Activated CD4-positive, alpha-beta T cell treated with anti-CD3 and anti-CD28 coated beads, Interleukin-2, Interleukin-6, amounts not matched to agents 100 ng/mL and 50 ng/mL, durations not matched to agents 16 hours and 8 hours (primary cell): ENCODE measurements around the gene TRIO.
"Not testable (repeated sequence)": the region's sequence is repeated elsewhere in the genome, so short reads cannot be mapped to it uniquely, and the experiment has no call there.

Source experiments
- DNase-seq: peaks from one replicate; pipeline ENCODE4 v3.0.0-alpha.2; 2020

TRIO gene

DNA sequence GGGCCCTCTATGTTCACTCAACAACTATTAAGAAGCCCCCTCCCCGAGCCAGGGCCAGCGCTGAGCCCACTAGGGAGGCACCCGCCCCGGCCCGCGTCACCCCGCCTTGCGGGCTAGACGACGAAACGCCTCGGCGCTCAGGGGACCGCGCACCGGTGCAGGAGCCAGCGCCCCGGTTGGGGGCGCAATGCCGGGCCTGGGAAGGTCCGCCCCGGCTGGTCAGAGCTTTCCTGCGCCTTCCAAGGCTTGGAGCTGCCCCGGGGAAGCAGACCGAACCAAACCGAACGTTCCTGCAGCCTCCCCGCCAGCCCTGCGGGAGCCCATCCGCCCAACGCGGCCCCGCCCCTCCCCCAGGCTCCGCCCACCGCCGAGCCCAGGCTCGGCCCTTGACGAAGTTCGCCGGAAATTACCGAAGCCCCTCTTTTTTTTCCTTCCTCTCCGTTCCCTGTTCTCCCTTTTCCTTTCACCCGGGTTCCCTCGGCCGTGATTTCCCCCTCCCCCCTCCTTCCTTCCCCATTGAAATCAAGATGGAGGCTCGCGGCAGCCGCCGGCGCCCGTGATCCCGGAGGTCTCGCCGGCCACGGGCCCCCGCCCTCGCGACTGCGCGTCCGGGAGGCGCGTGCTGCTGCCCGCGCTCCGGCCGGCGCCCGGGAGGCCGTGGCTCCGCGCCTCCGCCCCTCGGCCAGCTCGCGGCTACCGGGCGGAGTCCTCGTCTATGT lies at the start of gene TRIO:
Gene TRIO, plus strand, starts transcription at position 516 of the 719 bp plus-strand sequence. CDS start 384 bp downstream, outside the sequence.
- DNase-seq, result peak; percentile 85

DNA sequence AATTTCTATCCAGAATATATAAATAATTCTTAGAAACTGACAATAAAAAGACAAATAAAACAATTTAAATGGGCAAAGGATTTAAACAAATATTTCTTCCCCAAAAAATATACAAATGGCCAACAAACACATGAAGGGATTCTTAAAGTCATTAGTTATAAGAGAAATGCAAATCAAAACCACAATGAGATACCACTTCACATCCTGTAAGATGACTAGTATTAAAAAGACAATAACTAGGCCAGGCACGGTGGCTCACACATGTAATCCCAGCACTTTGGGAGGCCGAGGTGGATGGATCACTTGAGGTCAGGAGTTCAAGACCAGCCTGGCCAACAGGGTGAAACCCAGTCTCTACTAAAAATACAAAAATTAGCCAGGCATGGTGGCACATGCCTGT lies 45.8 kb upstream of the TRIO start:
- not testable (repeated sequence) for DNase-seq

DNA sequence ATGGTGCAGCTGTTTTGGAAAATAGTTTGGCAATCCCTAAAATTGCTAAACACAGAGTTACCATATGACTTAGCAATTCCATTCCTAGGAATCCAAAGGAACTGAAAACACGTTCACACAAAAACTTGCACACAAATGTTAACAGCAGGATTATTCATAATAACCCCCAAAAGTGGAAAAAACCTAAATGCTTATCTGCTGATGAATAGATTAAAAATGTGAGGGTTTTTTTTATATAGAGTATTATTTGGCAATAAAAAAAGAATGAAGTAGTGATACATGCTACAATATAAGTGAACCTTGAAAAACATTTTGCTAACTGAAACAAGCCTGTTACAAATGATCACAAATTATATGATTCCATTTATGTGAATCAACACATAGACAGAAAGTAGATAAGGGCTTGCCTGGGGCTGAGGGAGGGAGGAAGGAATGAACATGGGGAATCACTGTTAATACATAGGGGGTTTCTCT lies 45.1 kb upstream of the TRIO start:
- DNase-seq, result no peak

DNA sequence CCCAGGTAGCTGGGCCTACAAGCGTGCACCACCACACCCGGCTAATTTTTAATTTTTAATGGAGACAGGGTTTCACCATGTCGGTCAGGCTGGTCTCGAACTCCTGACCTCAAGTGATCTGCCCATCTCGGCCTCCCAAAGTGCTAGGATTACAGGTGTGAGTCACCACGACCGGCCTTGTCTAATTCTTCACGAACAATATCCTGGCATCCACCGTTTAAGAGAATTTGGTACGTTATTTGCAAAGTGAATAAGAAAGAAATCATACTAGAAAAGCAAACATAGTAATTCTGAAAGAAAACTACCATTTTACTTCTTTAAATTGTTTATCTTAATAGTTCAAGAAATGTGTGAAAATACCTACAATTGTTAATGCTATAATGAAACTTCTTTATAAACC lies 42.9 kb upstream of the TRIO start:
- no peak for DNase-seq

DNA sequence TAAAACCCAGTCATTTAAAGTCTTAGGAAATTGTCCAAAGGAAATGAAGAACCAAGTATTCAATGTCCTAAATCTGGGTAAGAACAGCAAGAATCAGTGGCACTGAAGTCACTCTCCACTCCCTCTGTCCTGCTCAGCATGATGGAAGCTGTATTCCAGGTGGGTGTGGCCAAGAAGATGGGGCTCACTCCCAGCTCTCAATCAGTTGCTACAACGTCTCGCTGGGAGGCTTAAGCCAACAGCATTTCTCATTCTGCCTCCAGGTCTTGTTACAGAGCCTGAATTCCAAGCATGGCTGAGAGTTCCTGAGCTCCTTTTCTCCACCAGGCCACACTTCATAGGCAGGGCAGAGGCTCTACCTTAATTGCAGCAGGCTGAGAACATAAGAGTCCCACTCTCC lies 41.2 kb upstream of the TRIO start:
- no peak for DNase-seq

DNA sequence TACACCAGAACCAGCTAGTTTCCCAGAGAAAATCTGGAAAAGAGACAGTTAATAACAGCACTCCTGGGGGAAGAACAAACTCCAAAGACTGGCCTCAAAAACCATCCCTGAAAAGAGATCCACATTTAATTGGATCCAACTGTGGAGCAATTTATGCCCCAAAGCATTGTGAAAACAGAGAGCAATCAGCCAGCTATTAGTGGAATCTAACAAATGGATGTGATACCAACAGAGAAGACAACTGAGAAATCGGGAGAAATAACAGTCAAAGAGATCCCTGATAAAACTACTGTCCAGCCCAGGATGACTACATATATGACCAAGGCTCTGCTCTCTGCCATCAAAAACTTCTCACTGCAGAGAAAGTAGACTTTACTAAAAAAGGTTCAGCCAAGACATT lies 40.5 kb upstream of the TRIO start:
- DNase-seq, result no peak

DNA sequence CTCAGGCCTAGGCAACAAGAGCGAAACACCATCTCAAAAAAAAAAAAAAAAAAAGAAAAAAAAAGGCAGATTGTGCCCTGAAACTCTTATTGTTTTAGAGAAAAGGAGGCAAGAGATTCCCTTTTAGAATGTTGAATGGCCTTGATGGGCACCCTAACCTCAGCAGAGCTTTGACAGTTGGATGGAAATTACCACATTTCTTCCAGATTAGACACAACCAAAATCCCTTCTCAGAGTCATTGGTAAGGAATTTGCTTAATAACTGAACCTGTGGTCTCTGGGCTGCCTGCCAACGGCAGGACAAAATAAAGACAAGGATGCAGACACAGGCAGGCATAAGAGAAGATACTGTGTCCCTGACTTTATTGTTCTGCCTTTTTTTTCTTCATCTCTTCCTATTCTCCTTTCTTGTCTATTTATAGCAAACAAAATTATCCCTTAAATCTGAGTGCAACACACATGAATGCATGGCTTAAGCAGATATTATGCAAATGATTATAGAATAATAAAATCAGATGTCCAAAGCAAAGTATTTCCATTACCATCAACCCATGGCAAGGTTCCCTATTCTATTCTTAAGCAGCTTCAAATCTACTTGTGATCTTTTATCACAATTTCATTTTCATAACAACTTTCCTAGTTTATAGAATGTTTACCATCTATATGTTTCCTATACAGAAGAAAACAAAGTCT lies 37.3 kb upstream of the TRIO start:
- DNase-seq, result no peak

DNA sequence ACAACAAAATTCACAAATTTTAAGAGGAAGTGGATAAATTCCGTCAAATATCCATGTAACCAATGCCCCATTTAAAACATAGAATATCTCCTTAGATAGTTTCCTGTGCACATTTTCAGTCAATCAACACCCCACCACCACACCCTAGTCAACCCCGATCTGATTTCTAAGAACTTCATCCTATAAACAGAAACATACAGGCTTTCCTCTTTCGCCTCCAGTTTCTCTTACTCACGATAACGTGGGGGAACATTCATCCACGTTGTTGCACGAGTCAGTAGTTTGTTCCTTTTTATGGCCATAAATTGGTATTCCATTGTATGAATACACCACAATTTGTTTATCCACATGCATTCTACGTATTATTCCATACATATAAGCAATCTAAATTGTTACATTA lies 35.6 kb upstream of the TRIO start:
- peak; percentile 7 for DNase-seq

DNA sequence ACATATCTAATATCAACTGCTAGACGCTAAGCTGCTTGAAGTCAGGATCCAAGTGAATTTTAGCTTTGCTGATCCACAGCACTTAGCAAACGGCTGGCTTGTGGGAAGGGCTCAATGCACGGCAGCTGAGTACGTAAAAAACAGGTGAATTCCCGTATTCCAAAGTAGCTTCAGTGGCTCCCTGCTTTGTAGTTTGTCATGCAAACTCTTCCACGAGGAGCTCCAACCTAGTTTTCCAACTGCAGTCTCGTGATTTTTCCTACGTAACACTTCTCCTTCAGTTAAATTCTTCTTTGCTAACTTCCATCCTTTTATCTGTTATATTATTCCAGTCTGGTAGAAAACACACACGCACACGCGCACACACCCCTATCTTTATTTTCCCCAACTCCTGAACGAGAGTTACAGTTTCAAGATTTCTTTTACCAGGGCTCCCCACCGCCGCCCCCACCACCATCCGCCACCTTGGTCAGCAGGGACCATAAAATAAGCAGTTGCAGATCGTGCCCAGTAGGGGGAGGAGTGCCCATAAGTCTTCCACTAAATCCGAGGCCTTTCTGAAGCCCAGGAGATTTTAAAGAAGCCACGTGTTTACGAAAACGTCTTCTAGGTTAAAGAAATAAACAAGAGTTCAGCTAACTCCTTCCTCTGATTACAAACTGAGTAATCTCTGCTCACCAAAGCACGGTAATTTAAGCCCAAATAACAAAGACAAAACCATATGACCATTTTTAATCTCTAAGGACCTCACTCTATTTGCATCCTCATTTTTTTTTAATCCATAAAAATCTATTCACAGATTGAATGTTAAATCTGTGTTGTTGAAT lies 34.8 kb upstream of the TRIO start:
- peak; percentile 50 for DNase-seq

DNA sequence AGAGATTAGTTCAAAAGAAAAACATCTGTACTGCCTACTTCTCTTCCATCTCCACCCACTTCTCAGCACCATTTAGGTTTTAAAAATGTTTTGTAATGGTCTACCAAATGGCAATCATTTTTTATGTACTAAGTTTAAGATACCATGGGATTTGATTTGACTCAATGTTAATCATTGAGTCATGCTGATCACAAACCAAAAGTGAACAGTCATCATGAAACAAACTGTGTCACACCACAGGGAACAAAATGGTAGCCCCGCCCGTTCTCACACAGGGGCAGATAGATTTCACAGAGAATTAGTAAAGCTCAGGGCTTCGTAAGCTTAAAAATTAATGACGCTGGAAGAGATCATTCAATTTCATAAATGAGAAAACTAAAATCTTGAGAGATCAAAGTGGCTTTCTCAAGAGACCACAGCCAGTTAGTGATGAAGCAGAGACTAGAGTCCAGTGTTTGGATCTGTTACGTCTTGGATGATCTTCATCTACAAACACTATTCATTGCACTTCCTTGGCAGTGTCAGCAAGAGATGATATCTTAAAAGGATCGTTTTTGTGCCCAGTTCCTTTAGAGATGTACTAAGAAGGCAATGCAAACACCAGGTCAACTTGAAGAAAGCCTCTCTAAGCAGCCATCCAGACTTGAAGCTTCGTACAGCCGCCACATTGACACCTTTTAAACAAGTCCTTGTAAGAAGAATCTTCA lies 33.9 kb upstream of the TRIO start:
- peak; percentile 82 for DNase-seq

DNA sequence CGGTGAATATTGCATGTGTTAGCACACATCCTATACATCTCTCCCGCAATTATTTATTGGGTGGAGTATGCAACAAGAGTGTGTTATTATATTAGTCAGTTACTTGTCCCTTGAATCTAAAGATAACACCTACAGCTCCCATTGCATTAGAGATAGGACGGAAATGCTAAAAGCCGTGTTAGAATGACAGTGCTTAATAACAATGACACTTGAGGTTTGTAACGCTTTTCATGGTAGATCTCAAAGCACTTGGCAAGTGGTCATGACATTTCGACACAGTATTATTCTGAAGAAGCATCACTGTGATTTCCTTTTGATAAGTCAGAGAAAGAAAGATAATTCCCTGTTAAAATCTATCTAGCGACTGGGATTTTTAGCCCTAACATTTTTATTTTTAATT lies 33.4 kb upstream of the TRIO start:
- DNase-seq, result no peak

DNA sequence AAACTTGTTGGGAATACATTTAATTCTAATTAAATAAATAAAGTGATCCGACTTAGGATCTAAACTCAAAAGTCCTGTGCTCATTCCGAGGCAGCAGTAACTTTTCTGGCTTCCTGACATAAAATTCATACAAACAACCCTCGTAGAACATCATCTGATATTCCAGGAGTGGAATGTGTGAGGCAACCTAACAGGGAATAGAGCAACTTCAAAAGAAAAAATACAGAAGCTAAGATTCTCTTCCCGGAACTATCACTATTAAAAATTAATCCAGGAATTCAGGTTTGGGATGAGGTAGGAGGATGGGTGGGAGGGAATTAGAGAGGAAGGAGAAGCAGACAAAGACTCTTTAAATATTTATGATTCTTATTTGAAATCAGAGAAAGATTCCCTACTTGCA lies 32.9 kb upstream of the TRIO start:
- no peak for DNase-seq

DNA sequence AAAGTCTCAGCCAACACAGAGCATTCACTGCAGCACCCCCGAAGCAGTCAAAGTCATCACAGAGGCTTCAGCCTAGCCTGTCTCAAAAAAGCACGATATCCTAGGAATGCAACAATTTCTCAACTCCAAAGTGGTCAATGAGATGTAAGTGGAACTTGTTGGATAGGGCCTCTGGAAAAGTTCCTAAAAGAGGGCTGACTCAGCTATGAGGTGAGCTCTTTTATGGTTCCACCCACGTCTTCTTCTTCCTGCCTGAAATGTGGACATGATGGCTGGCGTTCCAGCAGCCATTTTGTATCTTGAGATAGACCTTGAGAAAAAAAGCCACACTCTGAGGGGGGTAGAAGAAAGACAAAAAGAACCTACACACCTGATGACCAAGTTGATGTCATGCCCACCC lies 32.5 kb upstream of the TRIO start:
- no peak for DNase-seq

DNA sequence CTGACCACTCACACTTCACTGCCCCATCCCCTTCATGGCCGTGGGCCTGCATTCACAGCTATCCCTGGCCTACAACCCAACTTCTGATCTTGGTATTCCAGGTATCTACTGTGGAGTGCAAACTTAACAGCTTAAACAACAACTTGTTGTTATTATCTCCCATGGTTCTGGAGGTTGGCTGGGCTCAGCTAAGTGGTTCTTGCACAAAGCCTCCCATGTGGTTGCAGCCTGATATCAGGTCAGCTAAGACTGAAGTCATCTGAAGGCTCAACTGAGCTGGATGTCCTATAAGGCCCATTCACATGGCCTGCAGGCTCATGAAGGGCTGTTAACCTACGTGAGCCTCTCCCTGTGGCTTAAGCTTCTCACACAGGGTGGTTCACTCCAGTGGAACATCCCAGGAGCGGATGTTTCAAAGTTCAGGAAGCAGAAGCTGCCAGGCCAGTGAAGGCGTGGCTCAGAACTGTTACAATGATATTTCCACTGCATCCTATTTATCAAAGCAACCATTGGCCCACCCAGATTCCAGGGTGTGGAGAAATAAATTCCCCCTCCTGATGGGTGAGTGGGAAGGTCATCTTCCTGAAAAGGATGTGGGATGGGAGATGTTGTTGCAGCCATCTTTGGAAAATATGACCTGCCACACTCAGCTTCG lies 30.0 kb upstream of the TRIO start:
- no peak for DNase-seq

DNA sequence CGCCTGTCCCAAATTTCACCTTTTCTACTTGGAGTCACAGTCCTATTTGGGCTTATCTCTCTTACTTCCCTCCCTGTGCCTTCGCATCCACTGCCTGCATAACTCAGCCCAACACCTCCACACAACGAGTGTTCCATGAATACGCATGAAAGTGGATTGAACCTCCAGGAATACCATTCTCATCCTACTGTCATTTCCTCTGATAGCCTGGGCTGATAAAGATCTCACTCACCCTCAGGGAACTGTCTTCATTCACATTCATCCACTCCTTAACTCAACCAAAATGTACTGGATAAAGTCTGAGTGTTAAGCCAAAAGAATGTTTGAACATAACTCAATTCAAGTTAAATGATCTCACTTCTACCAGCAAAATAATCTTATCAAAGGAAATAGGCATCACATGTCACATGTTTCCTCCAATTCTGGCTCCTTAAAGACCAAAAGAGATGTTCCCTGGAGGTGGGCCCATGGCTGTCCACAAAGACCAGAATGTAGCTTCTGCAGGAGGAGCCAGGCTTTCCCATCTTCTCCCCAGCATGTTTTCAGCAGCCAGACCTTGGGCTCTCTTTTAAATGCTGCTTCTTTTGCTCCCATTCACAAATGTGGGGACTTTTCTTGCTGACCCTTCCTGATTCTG lies 28.4 kb upstream of the TRIO start:
- no peak for DNase-seq

DNA sequence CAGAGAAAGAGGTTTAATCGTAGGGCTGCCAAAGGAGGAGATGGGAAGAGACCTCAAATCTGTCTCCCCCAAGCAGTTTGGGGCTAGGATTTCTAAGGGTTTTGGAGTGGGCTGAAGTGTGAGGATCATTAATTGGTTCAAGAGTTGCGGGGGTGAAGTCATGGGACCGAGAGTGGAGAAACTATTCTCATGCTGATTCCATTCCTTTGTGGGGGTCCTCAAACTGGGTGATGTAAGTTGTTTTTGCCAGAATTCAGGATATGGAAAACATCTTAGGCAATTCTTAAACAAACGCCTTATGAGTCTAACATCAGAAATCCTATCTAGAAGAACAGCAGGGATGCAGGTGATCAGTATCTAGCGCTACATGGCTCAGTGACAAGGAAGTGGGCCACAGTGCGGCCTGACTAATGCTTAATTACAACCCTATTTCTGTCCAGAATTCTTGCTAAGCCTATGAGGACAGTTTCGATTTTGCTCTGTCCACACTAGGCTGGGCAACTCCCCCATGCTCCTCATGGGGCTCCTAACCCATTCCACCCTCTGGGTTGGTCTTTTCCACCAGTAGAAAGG lies 27.7 kb upstream of the TRIO start:
- no peak for DNase-seq

DNA sequence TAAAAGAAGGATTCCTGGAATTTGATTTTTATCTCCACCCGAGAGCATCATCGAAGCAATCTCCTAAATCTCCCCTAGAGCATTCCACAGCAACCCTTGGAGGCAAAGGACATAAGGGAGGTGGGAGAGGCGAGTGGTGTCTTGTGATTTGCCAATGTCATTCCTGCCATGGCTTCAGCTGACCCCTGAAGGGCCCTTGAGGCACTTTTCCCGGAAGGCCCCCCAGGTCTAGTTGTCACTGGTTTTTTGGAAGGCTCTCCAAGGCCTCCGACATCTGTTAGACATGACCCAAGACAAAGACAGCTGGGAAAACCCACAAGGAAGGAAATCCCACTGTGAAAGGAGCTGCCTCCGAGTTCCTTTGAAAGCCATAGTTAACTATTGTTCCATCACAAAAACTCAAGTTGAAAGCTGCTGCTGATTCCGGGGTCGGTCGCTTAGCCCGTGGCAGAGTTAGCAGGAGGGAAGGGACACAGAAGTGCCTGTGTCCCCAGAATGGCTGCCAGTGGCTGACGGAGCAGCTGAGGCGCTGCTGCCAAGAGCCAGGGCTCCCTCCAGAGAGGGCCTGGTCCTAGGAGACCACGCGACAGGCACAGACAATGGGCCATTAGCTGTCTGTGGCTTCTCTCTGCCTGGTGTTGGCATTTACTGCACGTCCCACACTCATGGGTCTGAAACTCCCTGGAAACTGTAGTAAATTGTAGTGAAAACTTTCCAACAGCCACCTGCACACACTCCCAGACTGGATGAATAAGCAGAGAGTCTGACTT lies 24.4 kb upstream of the TRIO start:
- DNase-seq, result no peak

DNA sequence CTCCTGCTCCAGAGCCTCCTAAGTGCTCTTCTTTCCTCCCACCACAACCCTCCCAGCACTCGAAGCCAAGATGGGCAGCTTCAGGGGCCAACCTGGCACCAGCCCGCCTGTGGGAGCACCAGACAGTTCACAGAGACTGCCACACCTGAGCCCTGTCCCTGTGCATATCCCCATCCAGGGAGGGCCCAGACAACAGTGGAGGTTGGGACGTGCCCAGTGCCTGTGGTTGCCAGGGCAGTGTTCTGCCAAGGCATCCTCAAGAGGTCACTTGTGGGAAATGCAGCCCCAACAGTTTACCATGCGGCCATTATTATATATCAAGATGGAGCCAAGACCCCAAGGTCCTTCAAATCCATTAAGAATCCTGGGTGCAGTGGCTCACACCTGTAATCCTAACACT lies 23.0 kb upstream of the TRIO start:
- no peak for DNase-seq

DNA sequence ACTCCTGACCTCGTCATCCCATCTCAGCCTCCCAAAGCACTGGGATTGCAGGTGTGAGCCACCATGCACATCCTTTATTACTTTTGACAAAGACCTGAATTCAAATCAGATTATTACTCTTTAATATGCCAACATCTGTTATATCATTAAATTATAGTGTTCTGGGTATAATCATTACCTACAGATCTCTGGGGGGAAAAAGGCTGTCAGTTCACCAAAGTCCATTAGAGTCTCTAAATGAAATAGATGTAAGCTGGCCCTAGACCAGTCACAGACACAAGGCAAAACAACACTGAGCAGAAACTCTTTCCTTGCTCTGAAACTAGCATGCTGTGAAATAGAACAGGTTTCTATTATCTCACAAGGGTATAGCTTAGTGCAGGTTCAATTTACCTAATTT lies 21.6 kb upstream of the TRIO start:
- DNase-seq, result no peak

DNA sequence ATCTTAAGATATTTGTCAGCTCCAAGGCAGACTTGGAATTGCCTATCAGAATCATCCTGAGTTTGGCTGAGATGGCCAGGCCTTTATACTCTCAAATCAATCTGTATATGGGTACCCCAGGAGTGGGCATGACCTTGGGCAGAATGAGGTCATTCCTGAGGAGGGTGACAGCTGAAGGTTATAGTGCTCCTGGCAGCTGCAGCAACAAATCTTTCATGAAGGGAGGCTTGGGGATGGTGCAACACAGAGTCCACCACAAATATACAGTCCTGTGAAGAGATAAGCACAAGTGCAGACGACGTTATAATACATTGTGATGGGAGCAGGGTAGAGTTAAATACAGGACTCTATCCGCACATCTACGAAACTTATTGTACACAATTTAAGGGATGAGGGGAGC lies 21.1 kb upstream of the TRIO start:
- no peak for DNase-seq

DNA sequence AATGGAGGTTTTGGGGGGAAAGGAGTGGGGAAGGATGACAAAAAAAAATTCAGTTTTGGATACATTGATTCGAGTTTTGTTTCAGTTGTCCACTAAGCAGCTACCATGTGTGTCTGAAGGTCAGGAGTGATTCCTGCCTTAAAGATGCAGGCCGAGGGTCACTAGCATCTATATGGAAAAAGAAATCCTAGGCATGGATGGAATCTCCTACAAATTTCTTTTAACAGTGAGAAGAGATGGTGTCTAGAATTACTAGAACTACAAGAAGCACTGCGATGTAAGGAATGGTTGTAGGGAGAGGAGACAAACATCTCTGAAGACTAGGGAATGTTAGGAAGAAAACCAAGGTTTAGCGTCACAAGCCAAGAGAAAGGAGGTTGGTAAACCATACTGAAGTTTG lies 19.6 kb upstream of the TRIO start:
- DNase-seq, result no peak
